D721Med (cell line): ENCODE data around the gene ARHGAP8.
"Not testable (repeated sequence)": the region's sequence is repeated elsewhere in the genome, so short reads cannot be mapped to it uniquely, and the experiment has no call there.

Experiments used
- DNase-seq: peaks from one replicate; pipeline ENCODE4 v3.0.0; 2011; ENCODE audit warnings: low spot score; ENCODE audit not compliant: insufficient read length
- FAIRE-seq: peaks from 2 replicates; lab custom pipeline; 2011; peaks lifted over from hg19 to GRCh38; lab: Jason Lieb, UNC
- TF ChIP-seq, protein P1 (sequence below): IDR thresholded peaks from 2 replicates; pipeline ENCODE4 v1.5.1; 2012; ENCODE audit warnings: mild to moderate bottlenecking, control low read depth; ENCODE audit not compliant: insufficient read depth; ENCODE audit errors: missing control alignments

Gene ARHGAP8

DNA sequence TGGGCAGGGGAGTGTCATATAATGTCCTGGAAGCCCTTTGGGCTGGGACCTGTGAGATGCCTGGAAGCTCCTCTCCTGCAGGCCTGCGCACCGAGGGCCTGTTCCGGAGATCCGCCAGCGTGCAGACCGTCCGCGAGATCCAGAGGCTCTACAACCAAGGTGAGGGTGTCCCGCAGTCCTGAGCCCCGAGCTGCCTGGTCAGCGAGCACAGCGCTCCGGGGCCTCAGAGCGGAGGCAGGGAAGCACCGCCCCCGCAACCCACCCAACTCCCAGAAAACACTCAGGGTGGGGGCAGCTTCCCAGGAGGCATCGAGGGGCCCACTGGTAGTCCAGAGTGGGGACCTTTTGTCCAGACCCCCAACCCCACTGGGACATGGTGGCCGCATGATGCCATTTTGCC lies 95.5 kb downstream of the ARHGAP8 start:
- TF ChIP-seq, protein P1, sequence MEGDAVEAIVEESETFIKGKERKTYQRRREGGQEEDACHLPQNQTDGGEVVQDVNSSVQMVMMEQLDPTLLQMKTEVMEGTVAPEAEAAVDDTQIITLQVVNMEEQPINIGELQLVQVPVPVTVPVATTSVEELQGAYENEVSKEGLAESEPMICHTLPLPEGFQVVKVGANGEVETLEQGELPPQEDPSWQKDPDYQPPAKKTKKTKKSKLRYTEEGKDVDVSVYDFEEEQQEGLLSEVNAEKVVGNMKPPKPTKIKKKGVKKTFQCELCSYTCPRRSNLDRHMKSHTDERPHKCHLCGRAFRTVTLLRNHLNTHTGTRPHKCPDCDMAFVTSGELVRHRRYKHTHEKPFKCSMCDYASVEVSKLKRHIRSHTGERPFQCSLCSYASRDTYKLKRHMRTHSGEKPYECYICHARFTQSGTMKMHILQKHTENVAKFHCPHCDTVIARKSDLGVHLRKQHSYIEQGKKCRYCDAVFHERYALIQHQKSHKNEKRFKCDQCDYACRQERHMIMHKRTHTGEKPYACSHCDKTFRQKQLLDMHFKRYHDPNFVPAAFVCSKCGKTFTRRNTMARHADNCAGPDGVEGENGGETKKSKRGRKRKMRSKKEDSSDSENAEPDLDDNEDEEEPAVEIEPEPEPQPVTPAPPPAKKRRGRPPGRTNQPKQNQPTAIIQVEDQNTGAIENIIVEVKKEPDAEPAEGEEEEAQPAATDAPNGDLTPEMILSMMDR = no peak
- DNase-seq (no peak), FAIRE-seq (no peak)

DNA sequence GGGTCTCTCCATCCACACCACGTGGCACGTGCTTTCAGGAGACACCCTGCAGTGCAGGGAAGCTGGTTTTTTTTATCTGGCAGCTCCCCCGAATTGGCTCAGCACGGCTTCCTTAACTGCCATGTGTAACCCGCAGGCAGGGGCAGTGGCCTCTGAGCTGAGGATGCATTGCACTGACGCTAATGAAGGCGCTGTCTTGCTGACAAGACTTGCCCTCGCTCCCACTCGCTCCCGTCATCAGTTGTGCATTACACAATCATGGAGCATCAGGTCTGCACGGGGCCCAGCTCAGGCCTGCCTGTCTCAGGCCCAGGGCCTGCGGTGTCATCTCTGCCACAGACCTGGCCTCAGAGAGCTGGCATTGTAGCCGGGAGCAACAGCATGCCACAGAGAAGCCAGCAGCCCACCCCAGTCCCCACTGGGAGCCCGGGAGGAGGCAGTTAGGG lies 95.9 kb downstream of the ARHGAP8 start:
- no peak for FAIRE-seq
- no peak for DNase-seq
- TF ChIP-seq, protein P1 = no peak

DNA sequence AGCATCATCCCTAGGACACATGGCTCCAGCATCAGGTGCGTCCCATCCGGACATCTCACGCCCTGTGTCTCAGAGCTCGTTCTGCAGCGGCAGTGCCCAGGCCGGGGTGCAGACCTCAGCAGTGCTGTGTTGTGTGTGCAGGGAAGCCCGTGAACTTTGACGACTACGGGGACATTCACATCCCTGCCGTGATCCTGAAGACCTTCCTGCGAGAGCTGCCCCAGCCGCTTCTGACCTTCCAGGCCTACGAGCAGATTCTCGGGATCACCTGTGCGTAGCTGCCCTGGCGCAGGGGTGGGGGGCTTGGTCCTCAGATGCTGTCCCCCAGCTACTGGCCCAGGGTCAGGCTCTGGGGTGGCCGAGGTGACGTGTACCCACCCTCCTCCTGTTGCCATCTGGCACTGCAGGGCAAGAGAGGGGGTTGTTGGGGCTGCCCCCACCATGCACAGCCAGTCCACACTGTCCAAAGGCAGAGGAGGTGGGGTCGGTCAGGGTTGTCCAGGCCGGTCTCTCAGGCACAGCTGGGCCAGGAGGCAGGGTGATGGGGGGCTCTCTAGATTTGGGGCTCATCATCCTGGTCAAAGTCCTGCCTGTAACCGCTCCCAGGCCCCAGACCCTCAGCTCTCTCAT lies 96.5 kb downstream of the ARHGAP8 start:
- DNase-seq = no peak
- FAIRE-seq = no peak
- TF ChIP-seq, protein P1 = no peak

DNA sequence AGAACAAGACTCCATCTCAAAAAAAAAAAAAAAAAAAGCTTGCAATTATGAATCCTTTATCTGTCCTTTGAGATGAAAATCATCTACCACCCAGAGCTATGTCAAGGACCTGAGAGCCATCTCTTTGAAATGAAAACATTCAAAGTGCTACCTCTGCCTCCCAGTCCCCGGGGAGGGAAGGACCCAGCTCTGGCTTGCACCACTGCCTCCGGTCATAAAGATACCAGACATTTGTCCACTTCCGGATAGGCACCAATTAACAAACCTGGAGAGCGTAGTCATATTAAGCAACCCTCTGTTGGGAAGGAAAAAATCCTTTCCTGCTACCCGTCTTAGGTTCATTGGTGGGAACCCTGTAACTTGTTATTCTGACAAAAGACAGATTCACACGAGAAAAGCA lies 98.6 kb downstream of the ARHGAP8 start:
- TF ChIP-seq, protein P1 = no peak
- DNase-seq (no peak), FAIRE-seq (no peak)

DNA sequence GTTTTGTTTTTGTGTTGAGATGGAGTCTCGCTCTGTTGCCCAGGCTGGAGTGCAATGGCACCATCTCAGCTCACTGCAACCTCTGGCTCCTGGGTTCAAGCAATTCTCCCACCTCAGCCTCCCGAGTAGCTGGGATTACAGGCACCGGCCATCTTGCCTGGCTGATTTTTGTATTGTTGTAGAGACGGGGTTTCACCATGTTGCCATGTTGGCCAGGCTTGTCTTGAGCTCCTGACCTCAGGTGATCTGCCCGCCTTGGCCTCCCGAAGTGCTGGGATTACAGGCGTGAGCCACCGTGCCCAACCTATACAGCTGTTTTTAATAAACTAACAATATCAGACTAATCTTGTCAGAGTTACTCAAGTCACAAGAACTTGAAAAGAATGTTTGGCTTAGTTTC lies 102.3 kb downstream of the ARHGAP8 start:
- DNase-seq, FAIRE-seq: not testable (repeated sequence)

DNA sequence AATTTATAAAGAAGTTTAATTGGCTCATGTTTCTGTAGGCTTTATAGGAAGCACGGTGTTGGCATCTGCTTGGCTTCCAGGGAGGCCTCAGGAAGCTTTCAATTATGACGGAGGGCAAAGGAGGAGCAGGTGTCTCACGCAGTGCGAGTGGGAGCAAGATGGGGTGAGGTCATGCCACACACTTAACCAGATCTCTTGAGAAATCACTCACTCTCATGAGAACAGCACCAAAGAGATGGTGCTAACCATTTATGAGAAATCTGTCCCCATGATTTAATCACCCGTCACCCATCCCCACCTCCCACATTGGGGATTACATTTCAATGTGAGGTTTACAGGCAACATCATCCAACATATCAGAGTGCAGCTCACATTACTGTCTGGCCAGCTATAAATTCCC lies 103.5 kb downstream of the ARHGAP8 start:
- TF ChIP-seq, protein P1 = no peak
- DNase-seq (no peak), FAIRE-seq (no peak)

DNA sequence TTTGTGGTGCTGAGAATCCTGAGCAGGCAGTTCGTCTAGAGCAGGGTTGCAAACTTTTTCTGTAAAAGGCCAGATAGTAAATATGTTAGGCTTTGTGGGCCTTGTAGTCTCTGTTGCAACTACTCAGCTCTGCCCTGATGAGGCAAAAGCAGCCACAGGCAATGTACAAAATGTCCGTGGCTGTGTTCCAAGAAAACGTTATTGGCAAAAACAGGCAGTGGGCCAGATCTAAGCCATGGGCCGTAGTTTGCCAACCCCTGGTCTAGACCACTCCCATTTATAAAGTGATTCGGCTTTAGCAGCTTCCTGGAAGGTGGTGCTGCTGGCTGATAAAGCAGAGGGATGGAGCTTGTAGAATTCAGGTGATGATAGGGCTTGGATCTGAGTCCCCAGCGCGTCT lies 106.4 kb downstream of the ARHGAP8 start:
- not testable (repeated sequence) for DNase-seq, FAIRE-seq

DNA sequence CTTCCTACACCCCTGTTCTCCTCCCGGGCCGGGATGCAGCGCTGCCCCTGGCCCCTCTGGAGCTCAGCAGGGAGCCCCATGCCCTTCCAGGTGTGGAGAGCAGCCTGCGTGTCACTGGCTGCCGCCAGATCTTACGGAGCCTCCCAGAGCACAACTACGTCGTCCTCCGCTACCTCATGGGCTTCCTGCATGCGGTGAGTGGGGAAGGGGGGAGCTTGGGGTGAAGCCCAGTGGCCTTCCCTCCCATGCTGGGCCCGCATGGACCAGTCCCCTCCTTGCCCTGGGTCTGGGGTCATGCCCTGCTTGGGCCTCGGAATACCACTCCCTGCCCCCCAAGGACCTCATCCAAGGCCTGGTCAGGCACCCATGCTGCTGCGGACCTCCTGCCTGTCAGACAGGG lies 107.3 kb downstream of the ARHGAP8 start:
- FAIRE-seq (no peak), DNase-seq (no peak)
- TF ChIP-seq, protein P1 = no peak
